Large intestine (tissue), 3 donors: ENCODE data around the gene SFXN3. TPM values are rescaled to one million over a fixed set of nuclear protein-coding genes. Genes with fewer than 3 reads are reported as not detected.

ENCODE experiments used
- DNase-seq, 2 donors: peaks; one replicate each; pipeline versions ENCODE4 v3.0.0 to v3.0.0-alpha.2; 2013
- H3K27ac ChIP-seq: one replicate; pipeline ENCODE4 v1.5.1; 2013; ENCODE audit warnings: low read length
- H3K27me3 ChIP-seq: 2 replicates; pipeline ENCODE4 v1.6.1; 2013; ENCODE audit warnings: low read length; ENCODE audit not compliant: control insufficient read depth, insufficient read depth
- H3K36me3 ChIP-seq: 2 replicates; pipeline ENCODE4 v1.6.1; 2013; ENCODE audit warnings: low read length; ENCODE audit not compliant: control insufficient read depth, insufficient read depth
- H3K4me1 ChIP-seq: one replicate; pipeline ENCODE4 v1.6.1; 2013; ENCODE audit warnings: low read length; ENCODE audit not compliant: control insufficient read depth, insufficient read depth
- H3K4me3 ChIP-seq: one replicate; pipeline ENCODE4 v1.5.1; 2013; ENCODE audit warnings: low read length
- H3K9me3 ChIP-seq: one replicate; pipeline ENCODE4 v1.6.1; 2013; ENCODE audit warnings: mild to moderate bottlenecking, low read depth, low read length, moderate library complexity; ENCODE audit not compliant: control insufficient read depth
- WGBS: methylation state at CpG from one replicate; pipeline ENCODE4 v1.1.5; 2013; ENCODE audit warnings: low lambda C conversion rate; ENCODE audit not compliant: insufficient coverage; 5-methylcytosine and 5-hydroxymethylcytosine counted together
- polyA plus RNA-seq: library from polyadenylated mRNA; unstranded; fragments of 120-200 nt; gene quantifications from one replicate; pipeline ENCODE4 v1.2.1, GENCODE V29; 2013

Gene SFXN3
- polyA plus RNA-seq, 1 donor = 274 TPM

DNA sequence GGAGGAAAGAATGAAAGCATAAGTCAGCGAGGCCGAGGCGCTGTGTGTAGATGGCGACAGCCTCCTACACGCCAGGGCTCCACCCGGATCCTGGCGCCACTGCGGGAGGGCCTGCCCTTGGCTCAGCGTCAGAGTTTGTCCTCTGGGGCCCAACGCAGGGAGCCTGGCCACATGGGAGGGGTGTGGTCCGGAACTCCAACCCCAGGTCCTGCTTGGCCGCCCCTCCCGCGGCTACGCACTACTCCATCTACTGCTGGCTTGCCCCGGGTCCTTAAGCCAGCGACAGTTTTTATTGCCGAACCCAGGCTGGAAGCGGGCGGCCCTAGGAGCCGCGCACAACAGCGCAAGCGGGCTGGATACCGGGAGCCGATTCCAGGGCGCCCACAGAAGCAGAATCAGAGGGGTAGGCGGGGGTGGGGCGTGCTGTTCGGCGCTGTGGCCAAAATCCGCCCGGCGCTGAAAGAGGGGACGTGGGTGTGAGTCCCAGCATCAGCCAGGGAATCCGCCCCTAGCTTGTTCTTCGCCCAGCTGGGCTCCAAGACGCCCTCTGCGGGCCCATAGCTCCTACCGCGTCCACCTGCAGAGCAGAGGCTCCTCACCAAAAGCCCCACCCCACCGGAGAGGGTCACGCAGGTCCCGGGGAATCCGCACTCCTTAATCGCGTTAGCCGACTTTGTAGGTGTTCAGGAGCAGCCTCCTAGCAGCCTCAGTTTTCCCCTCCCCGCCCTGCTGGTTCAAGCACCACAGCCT lies 35.3 kb downstream of the SFXN3 start:
- Histone ChIP-seq H3K27me3 (peaks cover 14% of the 10 kb centered on the region), H3K4me1 (peaks cover 52% of the 10 kb centered on the region)
- DNase-seq = peak; percentile 94 to 98

DNA sequence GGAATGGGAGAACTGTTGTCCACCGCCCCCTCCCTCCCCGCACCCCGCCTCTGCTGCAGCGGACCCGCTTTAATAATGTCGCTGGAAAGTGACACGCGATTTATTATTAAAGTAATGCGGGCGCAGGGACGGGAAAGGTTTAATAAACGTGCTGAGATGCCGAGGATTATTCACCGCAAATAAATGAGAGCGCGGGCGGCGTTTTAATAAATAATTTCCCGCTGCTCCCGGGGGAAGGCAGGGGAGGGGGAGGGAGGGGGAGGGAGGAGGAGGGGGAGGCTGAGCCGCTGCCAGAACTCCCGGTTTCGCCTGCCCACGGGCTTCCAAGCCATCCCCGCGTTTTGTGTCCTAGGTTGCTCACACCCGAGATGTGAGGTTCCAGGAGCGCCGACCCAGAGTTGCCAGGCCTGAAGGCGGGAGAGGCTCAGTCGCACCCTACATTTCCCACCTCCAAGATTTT lies 35.9 kb downstream of the SFXN3 start:
- Histone ChIP-seq H3K4me3 (peak overlapping the region; percentile 78), H3K9me3 (peaks cover under 1% of the 10 kb centered on the region), H3K27ac (peak overlapping the region; percentile 99), H3K4me1 (peaks cover 46% of the 10 kb centered on the region), H3K27me3 (peaks cover 16% of the 10 kb centered on the region), H3K36me3 (no peaks in the 10 kb centered on the region)
- DNase-seq = peak in 1 of 2 donors; percentile 61
- WGBS = no CpG with 5 or more reads among the region's 31 CpGs

More for the DNA sequence above, 35.3 kb downstream of the SFXN3 start:
- peak overlapping the region; percentile 78 for H3K4me3 ChIP-seq
- peaks cover 4% of the 10 kb centered on the region for H3K9me3 ChIP-seq
- H3K36me3 ChIP-seq = no peaks in the 10 kb centered on the region
- H3K27ac ChIP-seq = peak overlapping the region; percentile 99
- WGBS = no CpG with 5 or more reads among the region's 49 CpGs

DNA sequence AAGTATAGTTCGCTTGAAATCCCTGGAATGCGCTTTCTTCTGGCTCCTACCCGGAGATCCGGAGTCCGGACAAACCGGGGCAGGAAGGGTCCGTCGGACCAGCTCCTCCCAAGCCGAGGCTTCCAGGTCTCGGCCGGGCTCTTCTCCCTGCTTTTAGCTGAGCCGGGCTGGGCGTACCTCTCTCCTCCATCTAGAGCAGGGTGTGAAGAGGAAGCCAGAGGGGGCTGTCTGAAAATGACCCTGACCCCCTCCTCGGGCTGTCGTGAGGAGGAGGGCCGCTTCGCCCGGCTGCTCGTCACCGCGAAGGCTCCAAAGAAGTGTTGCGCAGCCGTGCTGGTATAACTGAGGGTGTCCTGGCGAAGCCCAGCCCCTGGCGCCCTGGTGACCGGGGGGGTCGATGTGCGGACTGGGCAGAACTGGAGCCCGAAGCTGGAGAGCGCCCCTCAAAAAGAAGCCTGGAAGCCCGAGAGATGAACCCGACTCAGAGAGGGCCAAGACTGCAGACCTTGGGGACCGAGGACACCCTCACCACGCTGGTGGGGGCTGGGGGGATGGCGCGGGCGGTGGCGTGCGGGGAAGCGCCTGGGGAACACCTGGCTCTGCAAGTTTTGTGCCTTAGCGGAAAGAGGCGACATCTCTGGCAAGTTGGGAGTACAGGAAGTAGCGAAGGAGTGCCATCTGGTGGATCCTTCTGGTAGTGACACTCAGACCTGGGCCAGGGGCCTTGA lies 36.5 kb downstream of the SFXN3 start:
- Histone ChIP-seq H3K4me1 (peaks cover 41% of the 10 kb centered on the region), H3K27me3 (peaks cover 22% of the 10 kb centered on the region), H3K36me3 (no peaks in the 10 kb centered on the region), H3K4me3 (peak overlapping the region; percentile 78), H3K27ac (peak overlapping the region; percentile 99), H3K9me3 (no peaks in the 10 kb centered on the region)
- peak; percentile 74 to 81 for DNase-seq
- WGBS = 0% methylated on average over 1 of the region's 43 CpGs

DNA sequence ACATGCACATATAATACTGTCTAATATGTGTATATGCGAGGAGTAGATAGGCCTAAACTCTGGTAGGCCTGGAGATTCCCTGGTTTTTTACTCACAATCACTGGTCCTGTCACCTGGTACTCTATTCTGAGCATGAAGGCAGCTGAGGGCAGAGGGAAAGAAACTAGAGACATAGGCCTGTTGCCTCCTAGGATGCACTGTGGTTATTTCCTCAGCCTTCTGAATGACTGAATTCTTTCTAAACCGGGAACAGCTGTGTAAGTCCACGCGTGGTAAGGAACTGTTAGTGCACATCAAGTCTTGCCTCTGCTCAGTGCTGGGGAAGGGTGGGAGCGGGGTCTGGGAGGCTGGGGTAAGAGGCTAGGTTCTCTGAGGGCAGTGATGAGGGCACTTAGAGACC lies 38.4 kb downstream of the SFXN3 start:
- Histone ChIP-seq H3K27ac (no peak overlapping the region), H3K4me3 (no peak overlapping the region), H3K36me3 (no peaks in the 10 kb centered on the region), H3K4me1 (peaks cover 24% of the 10 kb centered on the region), H3K9me3 (no peaks in the 10 kb centered on the region), H3K27me3 (peaks cover 39% of the 10 kb centered on the region)
- DNase-seq = no peak
- no CpG with 5 or more reads among the region's 5 CpGs for WGBS

DNA sequence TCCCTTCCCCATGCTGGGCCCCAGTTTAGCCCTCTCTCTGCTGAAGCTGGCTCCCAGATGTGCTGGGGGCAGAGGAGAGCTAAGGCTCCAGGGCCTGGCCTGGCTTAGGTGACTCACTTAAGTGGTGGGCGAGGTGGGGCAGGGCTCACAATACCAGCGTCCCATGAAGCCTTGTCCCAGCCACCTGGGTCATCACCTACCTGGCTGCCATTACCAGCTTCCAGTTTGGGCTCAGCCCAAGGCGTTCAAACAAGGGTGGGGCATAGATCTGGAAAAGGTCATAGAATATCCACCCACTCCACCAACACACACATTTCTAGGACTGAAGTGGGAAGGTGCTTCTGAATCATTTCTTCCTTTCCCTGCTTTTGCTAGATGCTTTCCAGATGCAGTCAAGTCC lies 39.1 kb downstream of the SFXN3 start:
- no CpG with 5 or more reads among the region's 3 CpGs for WGBS
- H3K36me3 ChIP-seq = no peaks in the 10 kb centered on the region
- H3K27me3 ChIP-seq = peaks cover 45% of the 10 kb centered on the region
- no peaks in the 10 kb centered on the region for H3K9me3 ChIP-seq
- no peak for DNase-seq
- peaks cover 17% of the 10 kb centered on the region for H3K4me1 ChIP-seq
- no peak overlapping the region for H3K4me3 ChIP-seq
- H3K27ac ChIP-seq = no peak overlapping the region

DNA sequence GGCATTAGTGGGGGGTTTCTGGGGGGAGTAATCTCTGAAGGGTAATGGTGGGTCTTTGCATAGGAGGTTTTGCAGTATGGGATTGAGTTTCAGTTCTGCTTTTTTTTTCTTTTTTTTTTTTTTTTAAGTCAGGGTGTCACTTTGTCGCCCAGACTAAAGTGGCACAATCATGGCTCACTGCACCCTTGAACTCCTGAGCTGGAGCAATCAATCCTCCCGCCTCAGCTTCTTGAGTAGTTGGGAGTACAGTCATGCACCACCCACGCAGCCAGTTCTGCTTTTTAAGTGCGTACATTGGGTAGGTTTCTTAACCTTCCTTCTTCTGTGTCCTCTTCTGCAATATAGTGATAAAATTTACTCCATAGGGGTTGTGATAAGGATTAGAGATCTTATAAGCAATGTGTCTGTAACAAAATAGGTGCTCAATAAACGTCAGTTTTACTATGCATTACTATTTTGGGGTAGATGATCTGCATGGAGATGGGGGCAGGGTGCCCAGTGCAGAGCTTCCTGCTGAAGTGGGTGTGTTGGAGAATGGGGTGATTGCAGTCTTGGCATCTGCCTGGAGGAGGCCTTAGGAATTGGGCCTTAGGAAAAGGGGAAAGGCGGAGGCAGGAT lies 40.3 kb downstream of the SFXN3 start:
- no peak for DNase-seq
- H3K27me3 ChIP-seq = peaks cover 57% of the 10 kb centered on the region

DNA sequence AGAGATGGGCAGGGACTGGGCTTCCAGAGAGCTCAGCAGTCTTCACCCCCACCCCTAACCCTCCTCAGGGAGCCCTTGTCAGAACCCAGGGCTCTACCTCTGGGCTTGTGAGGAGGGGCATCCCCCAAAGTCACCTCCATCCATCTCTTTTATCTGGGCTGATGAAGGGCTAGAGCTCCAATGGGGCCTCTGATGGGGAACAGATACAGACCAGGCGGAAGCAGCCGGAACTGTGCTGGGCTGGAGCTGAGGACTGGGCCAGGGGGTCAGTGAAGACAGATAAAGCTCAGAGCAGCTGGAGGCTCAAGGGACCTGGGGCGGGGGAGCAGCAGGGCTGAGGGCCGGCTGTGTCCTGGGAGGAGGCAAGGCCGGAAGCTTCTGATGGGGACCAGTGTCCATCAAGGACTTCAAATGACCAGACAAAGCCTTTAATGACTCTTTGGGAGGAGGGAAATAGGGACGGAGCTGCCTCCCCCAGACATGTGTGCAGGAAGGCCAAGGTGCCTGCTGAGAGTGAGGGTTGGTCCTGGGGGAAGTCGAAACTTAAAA lies 40.9 kb downstream of the SFXN3 start:
- H3K9me3 ChIP-seq = no peaks in the 10 kb centered on the region
- peaks cover 6% of the 10 kb centered on the region for H3K4me1 ChIP-seq
- DNase-seq = no peak
- peaks cover 59% of the 10 kb centered on the region for H3K27me3 ChIP-seq
- H3K27ac ChIP-seq = no peak overlapping the region
- no peaks in the 10 kb centered on the region for H3K36me3 ChIP-seq
- H3K4me3 ChIP-seq = no peak overlapping the region
- 67% methylated on average over 1 of the region's 7 CpGs for WGBS

More for the DNA sequence above, 40.3 kb downstream of the SFXN3 start:
- H3K9me3 ChIP-seq = no peaks in the 10 kb centered on the region
- WGBS = 71% methylated on average over 1 of the region's 6 CpGs
- H3K27ac ChIP-seq = no peak overlapping the region
- H3K36me3 ChIP-seq = no peaks in the 10 kb centered on the region
- peaks cover 6% of the 10 kb centered on the region for H3K4me1 ChIP-seq
- H3K4me3 ChIP-seq = no peak overlapping the region

DNA sequence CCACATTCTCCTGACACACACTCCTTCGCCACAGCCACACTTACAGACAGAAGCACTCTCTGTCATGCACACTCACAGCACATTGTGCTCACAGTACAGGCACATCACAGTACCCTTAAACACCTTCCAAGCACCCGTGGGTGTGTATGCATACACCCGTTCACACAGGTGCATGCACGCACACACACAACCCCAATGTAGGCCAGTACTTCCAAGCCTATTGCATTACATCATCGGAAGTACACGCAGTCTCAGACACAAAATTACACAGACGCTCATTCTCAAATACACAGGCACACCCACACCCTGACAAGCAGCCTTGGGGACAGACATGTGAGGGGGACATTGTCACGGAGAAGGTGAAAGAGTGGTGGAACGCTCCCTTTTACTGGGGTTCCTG lies 41.9 kb downstream of the SFXN3 start:
- no peaks in the 10 kb centered on the region for H3K36me3 ChIP-seq
- WGBS = no CpG with 5 or more reads among the region's 9 CpGs
- H3K27ac ChIP-seq = no peak overlapping the region
- H3K4me1 ChIP-seq = no peaks in the 10 kb centered on the region
- H3K4me3 ChIP-seq = no peak overlapping the region
- DNase-seq = no peak
- peaks cover 51% of the 10 kb centered on the region for H3K27me3 ChIP-seq
- H3K9me3 ChIP-seq = no peaks in the 10 kb centered on the region

DNA sequence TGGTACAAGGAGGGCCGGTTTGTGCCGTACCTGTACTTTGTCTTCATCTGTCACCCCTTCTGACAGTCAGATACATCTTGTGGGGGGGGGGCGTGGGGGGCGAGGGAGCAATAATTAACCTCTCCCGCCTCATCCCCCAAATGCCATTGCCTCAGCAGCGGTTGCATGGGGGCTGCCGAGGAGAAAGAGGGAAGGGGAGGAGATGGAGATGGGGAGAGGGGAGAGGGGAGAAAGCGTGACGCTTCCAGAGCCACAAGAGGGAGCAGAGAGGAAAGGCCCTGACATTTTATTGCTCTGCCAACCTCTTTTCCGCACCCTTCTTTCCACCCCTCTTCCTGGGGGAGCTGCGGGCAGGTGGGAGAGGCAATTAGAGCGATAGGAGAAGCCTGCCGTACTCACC lies 42.6 kb downstream of the SFXN3 start:
- DNase-seq = no peak
- no peaks in the 10 kb centered on the region for H3K36me3 ChIP-seq
- H3K4me1 ChIP-seq = no peaks in the 10 kb centered on the region
- no peak overlapping the region for H3K27ac ChIP-seq
- H3K9me3 ChIP-seq = no peaks in the 10 kb centered on the region
- no peak overlapping the region for H3K4me3 ChIP-seq
- no CpG with 5 or more reads among the region's 13 CpGs for WGBS
- peaks cover 56% of the 10 kb centered on the region for H3K27me3 ChIP-seq

DNA sequence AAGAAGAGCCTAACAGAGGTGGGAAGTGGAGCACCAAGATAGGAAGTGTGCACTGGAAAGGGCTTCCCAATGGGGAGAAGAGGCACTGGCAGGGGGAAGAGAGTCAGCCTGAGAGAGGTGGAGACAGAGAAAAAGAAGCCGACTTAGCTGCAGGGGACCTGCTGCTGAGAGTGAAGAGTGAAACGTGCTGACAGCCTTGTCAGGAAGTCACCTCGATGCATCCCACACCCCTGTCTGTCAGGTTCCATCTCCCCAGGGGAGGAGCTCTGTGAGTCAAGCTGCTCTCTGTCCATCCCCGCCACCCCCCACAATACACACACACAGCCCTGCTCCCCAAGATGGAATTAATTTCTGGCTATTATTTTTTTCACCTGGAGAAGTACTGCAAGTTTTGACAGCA lies 44.7 kb downstream of the SFXN3 start:
- DNase-seq = no peak
- peaks cover 72% of the 10 kb centered on the region for H3K27me3 ChIP-seq
- H3K9me3 ChIP-seq = no peaks in the 10 kb centered on the region

More for the DNA sequence above, 44.7 kb downstream of the SFXN3 start:
- Histone ChIP-seq H3K4me1 (no peaks in the 10 kb centered on the region), H3K27ac (no peak overlapping the region), H3K4me3 (no peak overlapping the region), H3K36me3 (no peaks in the 10 kb centered on the region)
- WGBS = 0% methylated on average over 1 of the region's 4 CpGs
